GM12878 (cell line): Measurements from ENCODE around the gene PLD4. TPM values are rescaled to one million over a fixed set of nuclear protein-coding genes. Genes with fewer than 3 reads are reported as not detected.
"Not testable (repeated sequence)": the region's sequence is repeated elsewhere in the genome, so short reads cannot be mapped to it uniquely, and the experiment has no call there.

Experiments
- ATAC-seq: fragments of 200-7000 bp; cut with Tn5 transposase; 3 replicates; pipeline ENCODE4 v1.9.1; 2020; ENCODE audit warnings: mild to moderate bottlenecking, moderate library complexity
- BruUV-seq: library from RNA; stranded (reverse); fragments of 400-500 nt; replicated peaks from 2 replicates; lab custom pipeline; 2021; lab: Mats Ljungman, UMichigan
- CTCF ChIA-PET: fragments of 300-600 bp; sonication (Branson Sonifier 250); formaldehyde crosslinking; extraction: SDS; loops from one replicate; lab custom pipeline; 2021; ENCODE audit warnings: inconsistent platforms; lab: Yijun Ruan, JAX
- POLR2A ChIA-PET: fragments of 350-600 bp; formaldehyde crosslinking; extraction: SDS; loops from one replicate; lab custom pipeline; 2021; ENCODE audit warnings: inconsistent platforms; lab: Charles Lee
- RAD21 ChIA-PET: fragments of 300-600 bp; sonication (Branson Sonifier 250); formaldehyde crosslinking; loops from one replicate; lab custom pipeline; 2023; ENCODE audit warnings: antibody characterized with exemption; ENCODE audit not compliant: unreplicated experiment; lab: Charles Lee
- SMC1A ChIA-PET: fragments of 300-600 bp; sonication (Branson Sonifier 250); formaldehyde crosslinking; loops from one replicate; lab custom pipeline; 2023; ENCODE audit not compliant: unreplicated experiment, uncharacterized antibody; lab: Charles Lee
- DNase-seq: peaks from one replicate; pipeline ENCODE4 v3.0.0-alpha.2; 2011; ENCODE audit warnings: low read depth, low spot score
- FAIRE-seq: peaks from 3 replicates; lab custom pipeline; 2011; peaks lifted over from hg19 to GRCh38; lab: Jason Lieb, UNC
- H2AFZ ChIP-seq: 2 replicates; pipeline ENCODE4 v1.6.0; 2011; ENCODE audit warnings: low read depth, low read length, control low read depth; ENCODE audit not compliant: control insufficient read depth
- H3K27ac ChIP-seq: 2 replicates; pipeline ENCODE4 v1.5.1; 2011; ENCODE audit warnings: control low read depth; ENCODE audit not compliant: control insufficient read depth, insufficient read depth
- H3K27me3 ChIP-seq, 2 experiments: replicated peaks in 1 of 2; 2 replicates each; pipeline versions ENCODE4 v1.6.0 to v1.6.1; 2011; ENCODE audit warnings: low read length in 1 of 2; ENCODE audit not compliant: control insufficient read depth in 2 of 2, insufficient read depth in 2 of 2
- H3K36me3 ChIP-seq, 2 experiments: 2 replicates each; pipeline ENCODE4 v1.5.1; 2011; ENCODE audit warnings: low read length in 1 of 2; ENCODE audit not compliant: control insufficient read depth in 2 of 2, insufficient read depth in 2 of 2
- H3K4me1 ChIP-seq: 2 replicates; pipeline ENCODE4 v1.6.1; 2011; ENCODE audit warnings: mild to moderate bottlenecking, low read length, moderate library complexity, mixed read lengths; ENCODE audit not compliant: control insufficient read depth, insufficient read depth
- H3K4me2 ChIP-seq: 2 replicates; pipeline ENCODE4 v1.6.0; 2011; ENCODE audit warnings: control low read depth; ENCODE audit not compliant: control insufficient read depth, insufficient read depth
- H3K4me3 ChIP-seq: fragments of 200-600 bp; sonication (generic); 2 replicates; pipeline ENCODE4 v1.5.1; 2016
- H3K79me2 ChIP-seq: 2 replicates; pipeline ENCODE4 v1.6.0; 2011; ENCODE audit warnings: low read length; ENCODE audit not compliant: control insufficient read depth, insufficient read depth
- H3K9ac ChIP-seq: 2 replicates; pipeline ENCODE4 v1.8.0; 2011; ENCODE audit warnings: low read length, control low read depth, mixed read lengths; ENCODE audit not compliant: control insufficient read depth, insufficient read depth
- H3K9me3 ChIP-seq: replicated peaks from 3 replicates; pipeline ENCODE4 v1.5.1; 2011; ENCODE audit warnings: mild to moderate bottlenecking, low read length; ENCODE audit not compliant: control insufficient read depth, insufficient read depth
- H4K20me1 ChIP-seq: 2 replicates; pipeline ENCODE4 v1.6.0; 2011; ENCODE audit not compliant: control insufficient read depth, insufficient read depth
- BACH1 ChIP-seq: fragments of 450-650 bp; IDR thresholded peaks from 2 replicates; pipeline ENCODE4 v1.6.1; 2017; ENCODE audit warnings: mild to moderate bottlenecking, borderline replicate concordance
- ELK1 ChIP-seq: IDR thresholded peaks from 2 replicates; pipeline ENCODE4 v1.6.1; 2012; ENCODE audit warnings: low read depth, low read length, improper control_type of control experiment
- ETV6 ChIP-seq, 2 experiments: fragments of 450-650 bp in 1 of 2; IDR thresholded peaks in 1 of 2; conservative IDR thresholded peaks in 1 of 2; 2 replicates each; pipeline ENCODE4 v1.6.1; 2014; ENCODE audit warnings: antibody characterized with exemption in 1 of 2, borderline replicate concordance in 1 of 2, low read depth in 1 of 2, mild to moderate bottlenecking in 1 of 2, moderate library complexity in 1 of 2
- FOS ChIP-seq: IDR thresholded peaks from 3 replicates; pipeline ENCODE4 v1.6.1; 2011; ENCODE audit warnings: borderline replicate concordance; ENCODE audit not compliant: insufficient read length; ENCODE audit errors: extremely low read depth
- IRF4 ChIP-seq: IDR thresholded peaks from 2 replicates; pipeline ENCODE4 v1.6.1; 2011; ENCODE audit warnings: low read depth, low read length
- MAX ChIP-seq: IDR thresholded peaks from 2 replicates; pipeline ENCODE4 v1.6.1; 2012; ENCODE audit warnings: low read depth, low read length, improper control_type of control experiment
- SP1 ChIP-seq: IDR thresholded peaks from one replicate; pipeline ENCODE4 v1.6.1; 2011; ENCODE audit warnings: low read depth, low read length
- SPI1 ChIP-seq: IDR thresholded peaks from 2 replicates; pipeline ENCODE4 v1.6.1; 2011; ENCODE audit warnings: low read depth, mild to moderate bottlenecking, low read length, moderate library complexity, borderline replicate concordance; ENCODE audit not compliant: insufficient read depth
- TBL1XR1 ChIP-seq: IDR thresholded peaks from 2 replicates; pipeline ENCODE4 v1.6.1; 2012; ENCODE audit warnings: low read depth, low read length, improper control_type of control experiment
- WGBS: methylation state at CpG from one replicate; pipeline ENCODE4 v1.1.6; 2016; ENCODE audit warnings: low lambda C conversion rate; ENCODE audit not compliant: insufficient replicate concordance, insufficient coverage; ENCODE audit errors: missing lambda C conversion rate; 5-methylcytosine and 5-hydroxymethylcytosine counted together
- in situ Hi-C: fragments of 300-500 bp; cut with MboI; formaldehyde crosslinking; loops from 9 replicates; pipeline ENCODE4 v1.14.3; 2018; ENCODE audit warnings: mixed read lengths
- intact Hi-C: fragments of 100-400 bp; cut with micrococcal nuclease; formaldehyde crosslinking; loops from one replicate; pipeline ENCODE4 v1.14.2; 2022; ENCODE audit not compliant: unreplicated experiment
- polyA plus RNA-seq, 11 experiments: library from polyadenylated mRNA; depleted of rRNA in 4 of 11; unstranded in 6 of 11; stranded (reverse) in 5 of 11; fragments of >200 nt; fragmentation: Nextera tagmentation in 4 of 11; fragmentation: Illumina TruSeq in 1 of 11; extraction: Ambion mirVana in 4 of 11; extraction: Trizol in 1 of 11; gene quantifications; 1 replicate in 1 of 11; 2 replicates in 10 of 11; pipeline versions ENCODE4 v1.2.1 to v1.2.3, GENCODE V29; 2011 to 2016; ENCODE audit warnings: inconsistent platforms in 2 of 11, missing spikeins in 2 of 11, low read depth in 1 of 11
- total RNA-seq, 4 experiments: library from RNA; depleted of rRNA in 3 of 4; stranded (reverse); fragments of >200 nt in 3 of 4; fragmentation: Illumina TruSeq in 1 of 4; extraction: Trizol in 1 of 4; gene quantifications; 2 replicates each; pipeline versions ENCODE4 v1.2.1 to v1.2.3, GENCODE V29; 2013 to 2021

PLD4 gene
- total and polyA plus RNA-seq, 10 of the 15 experiments (the other 5 are each of a cell fraction or from before 2014, with no cell fraction given) = 0.20 to 57.7 (median 9.9) TPM

GRCh38 chr14:104888489-104889374, 35.9 kb upstream of the PLD4 start:
- CTCF ChIA-PET = no interaction called here
- Histone ChIP-seq H4K20me1 (no peaks in the 10 kb centered on the region), H3K4me3 (no peak overlapping the region), H3K9ac (no peak overlapping the region), H3K4me1 (no peaks in the 10 kb centered on the region), H3K9me3 (no peaks in the 10 kb centered on the region), H3K4me2 (no peak overlapping the region), H3K27ac (no peak overlapping the region), H2AFZ (no peak overlapping the region), H3K36me3 (no peaks in the 10 kb centered on the region), H3K79me2 (no peaks in the 10 kb centered on the region), H3K27me3 (no peaks in the 10 kb centered on the region)
- intact Hi-C loops = no loop called here
- ATAC-seq (no peak), FAIRE-seq (no peak), DNase-seq (no peak)
- RAD21 ChIA-PET = no interaction called here
- SMC1A ChIA-PET = no interaction called here
- BruUV-seq = no TSS peak
- in situ Hi-C loops = no loop called here
- POLR2A ChIA-PET = no interaction called here
- WGBS = 58% methylated on average over 26 of the region's 26 CpGs
- TF ChIP-seq MAX (no peak), SP1 (no peak), ETV6 (conservative IDR thresholded peaks at IDR 0.05 in 1 of 2, IDR thresholded peaks at IDR 0.05 in 1 of 2; ENCODE audit: borderline replicate concordance in 1 of 2, low read depth in 1 of 2) (no peak), ELK1 (no peak)

GRCh38 chr14:104889375-104889757, 35.3 kb upstream of the PLD4 start:
- DNase-seq (no peak), FAIRE-seq (no peak), ATAC-seq (no peak)
- BruUV-seq = no TSS peak
- H3K27me3 ChIP-seq = no peaks in the 10 kb centered on the region
- H3K4me3 ChIP-seq = no peak overlapping the region
- no peaks in the 10 kb centered on the region for H3K79me2 ChIP-seq
- H4K20me1 ChIP-seq = no peaks in the 10 kb centered on the region
- no peaks in the 10 kb centered on the region for H3K4me1 ChIP-seq
- H3K4me2 ChIP-seq = no peak overlapping the region
- H3K36me3 ChIP-seq = no peaks in the 10 kb centered on the region
- SMC1A ChIA-PET = no interaction called here
- 69% methylated on average over 23 of the region's 23 CpGs for WGBS
- RAD21 ChIA-PET = no interaction called here
- in situ Hi-C loops = no loop called here
- no peak for TF ChIP-seq TBL1XR1
- no peak for TF ChIP-seq SPI1
- no peak for TF ChIP-seq IRF4
- no peak for TF ChIP-seq FOS
- TF ChIP-seq BACH1 = no peak
- intact Hi-C loops = no loop called here
- H3K9ac ChIP-seq = no peak overlapping the region
- no peaks in the 10 kb centered on the region for H3K9me3 ChIP-seq
- no peak overlapping the region for H3K27ac ChIP-seq
- POLR2A ChIA-PET = no interaction called here
- H2AFZ ChIP-seq = no peak overlapping the region
- CTCF ChIA-PET = no interaction called here

- POLR2A ChIA-PET, H3K27me3 ChIP-seq, BruUV-seq, H4K20me1 ChIP-seq, ATAC-seq, RAD21 ChIA-PET, H2AFZ ChIP-seq, H3K9me3 ChIP-seq, H3K4me1 ChIP-seq, DNase-seq, CTCF ChIA-PET, H3K9ac ChIP-seq, H3K4me3 ChIP-seq, H3K79me2 ChIP-seq, H3K4me2 ChIP-seq, SMC1A ChIA-PET, H3K27ac ChIP-seq, H3K36me3 ChIP-seq, FAIRE-seq: not testable (repeated sequence)
- intact Hi-C loops = loop anchor here (10.0 kb wide), 1 partner anchor 85 kb away; the partner anchor contains the start of gene AHNAK2
- in situ Hi-C loops = loop anchor here (10.0 kb wide), 1 partner anchor 155 kb away; no protein-coding TSS in a partner anchor
These were observed 34.4 kb upstream of the PLD4 start for GRCh38 chr14:104890292-104890691.
